Raji (cell line): Measurements from ENCODE around the gene PLCB1.

Experiments used
- POLR2A ChIP-seq: IDR thresholded peaks from 2 replicates; pipeline ENCODE4 v1.6.1; 2011; ENCODE audit warnings: low read depth, low read length, control low read depth; ENCODE audit not compliant: insufficient read depth

Gene PLCB1

GRCh38 chr20:8601542-8601912 is 469.5 kb downstream of the PLCB1 start:
- no peak for TF ChIP-seq POLR2A

- TF ChIP-seq POLR2A: no peak
These were observed 470.5 kb downstream of the PLCB1 start for GRCh38 chr20:8602389-8603116.

GRCh38 chr20:8608470-8608869 is 476.4 kb downstream of the PLCB1 start:
- TF ChIP-seq POLR2A: no peak

- TF ChIP-seq POLR2A: no peak
These were observed 484.7 kb downstream of the PLCB1 start for GRCh38 chr20:8616792-8617191.

GRCh38 chr20:8621001-8621400 is 488.9 kb downstream of the PLCB1 start:
- TF ChIP-seq POLR2A: no peak

GRCh38 chr20:8624046-8624445 is 492.0 kb downstream of the PLCB1 start:
- no peak for TF ChIP-seq POLR2A

- TF ChIP-seq POLR2A: no peak
These were observed 492.6 kb downstream of the PLCB1 start for GRCh38 chr20:8624616-8625015.

GRCh38 chr20:8627340-8628004 is 495.4 kb downstream of the PLCB1 start:
- TF ChIP-seq POLR2A: no peak

GRCh38 chr20:8631271-8631670 is 499.2 kb downstream of the PLCB1 start:
- no peak for TF ChIP-seq POLR2A

GRCh38 chr20:8633366-8633765 is 501.3 kb downstream of the PLCB1 start:
- TF ChIP-seq POLR2A: no peak

- TF ChIP-seq POLR2A: no peak
These were observed 503.0 kb downstream of the PLCB1 start for GRCh38 chr20:8635048-8635572.

- TF ChIP-seq POLR2A: no peak
These were observed 503.8 kb downstream of the PLCB1 start for GRCh38 chr20:8635837-8636236.

GRCh38 chr20:8639112-8639778 is 507.2 kb downstream of the PLCB1 start:
- no peak for TF ChIP-seq POLR2A

GRCh38 chr20:8640461-8640860 is 508.4 kb downstream of the PLCB1 start:
- no peak for TF ChIP-seq POLR2A

GRCh38 chr20:8642247-8642646 is 510.2 kb downstream of the PLCB1 start:
- no peak for TF ChIP-seq POLR2A

GRCh38 chr20:8645326-8645725 is 513.3 kb downstream of the PLCB1 start:
- TF ChIP-seq POLR2A: no peak

GRCh38 chr20:8646033-8646441 is 514.0 kb downstream of the PLCB1 start:
- no peak for TF ChIP-seq POLR2A

- no peak for TF ChIP-seq POLR2A
These were observed 514.6 kb downstream of the PLCB1 start for GRCh38 chr20:8646716-8647115.
